HG03139 (cell line): ENCODE measurements around the gene TNFSF13B.
"Not testable (repeated sequence)": the region's sequence is repeated elsewhere in the genome, so short reads cannot be mapped to it uniquely, and the experiment has no call there.

Experiments used
- ATAC-seq: cut with Tn5 transposase; IDR thresholded peaks from one replicate; pipeline ENCODE4 v1.9.1; 2021; ENCODE audit not compliant: unreplicated experiment

The TNFSF13B gene, protein sequence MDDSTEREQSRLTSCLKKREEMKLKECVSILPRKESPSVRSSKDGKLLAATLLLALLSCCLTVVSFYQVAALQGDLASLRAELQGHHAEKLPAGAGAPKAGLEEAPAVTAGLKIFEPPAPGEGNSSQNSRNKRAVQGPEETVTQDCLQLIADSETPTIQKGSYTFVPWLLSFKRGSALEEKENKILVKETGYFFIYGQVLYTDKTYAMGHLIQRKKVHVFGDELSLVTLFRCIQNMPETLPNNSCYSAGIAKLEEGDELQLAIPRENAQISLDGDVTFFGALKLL

DNA sequence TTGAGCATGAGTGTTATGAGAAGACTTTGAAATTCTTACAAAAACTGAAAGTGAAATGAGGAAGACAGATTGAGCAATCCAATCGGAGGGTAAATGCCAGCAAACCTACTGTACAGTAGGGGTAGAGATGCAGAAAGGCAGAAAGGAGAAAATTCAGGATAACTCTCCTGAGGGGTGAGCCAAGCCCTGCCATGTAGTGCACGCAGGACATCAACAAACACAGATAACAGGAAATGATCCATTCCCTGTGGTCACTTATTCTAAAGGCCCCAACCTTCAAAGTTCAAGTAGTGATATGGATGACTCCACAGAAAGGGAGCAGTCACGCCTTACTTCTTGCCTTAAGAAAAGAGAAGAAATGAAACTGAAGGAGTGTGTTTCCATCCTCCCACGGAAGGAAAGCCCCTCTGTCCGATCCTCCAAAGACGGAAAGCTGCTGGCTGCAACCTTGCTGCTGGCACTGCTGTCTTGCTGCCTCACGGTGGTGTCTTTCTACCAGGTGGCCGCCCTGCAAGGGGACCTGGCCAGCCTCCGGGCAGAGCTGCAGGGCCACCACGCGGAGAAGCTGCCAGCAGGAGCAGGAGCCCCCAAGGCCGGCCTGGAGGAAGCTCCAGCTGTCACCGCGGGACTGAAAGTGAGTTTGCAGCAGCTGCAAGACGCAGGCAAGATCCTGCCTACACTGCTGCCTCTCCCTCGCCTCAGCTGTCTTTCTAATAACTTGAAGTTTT, at the start of gene TNFSF13B:
Gene TNFSF13B (plus strand): TSS at position 118 of the 728 bp plus-strand sequence. CDS start 178 bp downstream, at position 296.
- peak; percentile 63 for ATAC-seq

DNA sequence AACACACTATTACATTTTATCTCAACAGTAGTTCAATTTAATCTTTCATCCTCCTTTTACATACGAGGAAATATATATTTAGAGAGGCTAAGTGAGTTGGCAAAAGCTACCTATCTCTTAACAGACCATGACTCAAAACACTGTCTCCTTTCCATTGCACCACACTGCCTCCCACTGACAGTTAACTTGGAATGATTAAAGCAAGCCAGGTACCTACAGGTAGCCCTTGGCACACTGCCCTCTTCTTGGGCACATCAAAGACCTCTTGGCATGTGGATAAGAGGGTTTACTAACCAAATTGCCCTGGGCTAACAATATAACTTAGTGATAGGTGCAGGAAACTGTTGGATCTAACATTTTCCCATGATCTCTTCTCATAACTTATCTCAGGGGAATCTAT, 49.5 kb upstream of the TNFSF13B start:
- ATAC-seq: no peak

DNA sequence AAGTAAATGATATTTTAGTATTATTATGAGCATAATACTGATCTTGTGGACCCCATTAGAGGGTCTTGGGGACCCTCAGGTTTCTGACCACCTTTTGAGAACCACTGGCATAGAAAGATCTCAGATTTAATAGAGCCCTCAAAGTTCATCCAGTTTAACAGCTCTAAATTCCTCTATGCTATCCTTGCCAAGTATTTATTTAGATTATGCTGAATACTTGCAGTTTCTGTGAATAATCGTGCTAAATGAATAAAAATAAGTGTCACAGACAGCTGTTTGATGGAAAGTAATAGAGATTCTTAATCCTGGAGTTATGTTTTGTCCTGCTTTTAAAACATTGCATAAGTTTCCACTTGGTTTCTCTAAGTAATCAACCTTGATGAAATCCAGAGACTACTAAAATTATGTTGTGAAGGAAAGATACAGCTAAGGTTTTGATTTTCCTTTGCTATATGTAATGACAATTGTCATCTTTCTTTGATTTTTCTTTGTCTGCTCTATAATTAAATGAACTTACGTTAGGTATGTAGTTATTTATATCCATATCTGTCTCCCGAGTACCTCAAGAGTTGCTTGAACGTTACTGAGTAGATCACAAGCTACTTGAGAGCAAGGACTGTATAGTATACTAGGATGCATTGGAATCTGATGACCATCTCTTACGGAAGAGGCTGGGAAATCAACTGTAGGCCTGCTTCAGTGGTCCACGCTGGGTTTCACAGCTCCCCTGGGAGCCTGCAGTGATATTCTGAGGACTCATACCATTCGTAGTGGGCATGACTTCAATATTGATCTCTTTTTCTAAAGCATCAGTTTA, 45.6 kb upstream of the TNFSF13B start:
- no peak for ATAC-seq

DNA sequence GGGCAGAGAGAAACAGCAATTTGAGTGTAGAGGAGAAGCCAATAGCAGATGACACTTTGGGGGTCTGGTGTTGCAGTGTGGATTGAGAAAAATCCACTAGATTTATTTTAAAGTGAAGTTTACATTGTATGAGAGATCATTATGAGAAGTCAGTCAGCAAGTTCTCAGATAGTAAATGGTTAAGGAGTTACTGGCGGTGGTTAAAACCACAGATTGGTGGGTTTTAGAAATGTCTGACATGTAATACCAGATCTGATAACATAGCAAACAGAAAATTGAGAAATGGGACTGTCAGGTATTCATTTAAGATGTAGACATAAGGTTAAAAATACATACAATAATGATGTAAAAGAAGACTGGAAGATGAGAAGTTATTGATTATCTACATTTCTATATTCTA, 44.1 kb upstream of the TNFSF13B start:
- peak; percentile 55 for ATAC-seq

DNA sequence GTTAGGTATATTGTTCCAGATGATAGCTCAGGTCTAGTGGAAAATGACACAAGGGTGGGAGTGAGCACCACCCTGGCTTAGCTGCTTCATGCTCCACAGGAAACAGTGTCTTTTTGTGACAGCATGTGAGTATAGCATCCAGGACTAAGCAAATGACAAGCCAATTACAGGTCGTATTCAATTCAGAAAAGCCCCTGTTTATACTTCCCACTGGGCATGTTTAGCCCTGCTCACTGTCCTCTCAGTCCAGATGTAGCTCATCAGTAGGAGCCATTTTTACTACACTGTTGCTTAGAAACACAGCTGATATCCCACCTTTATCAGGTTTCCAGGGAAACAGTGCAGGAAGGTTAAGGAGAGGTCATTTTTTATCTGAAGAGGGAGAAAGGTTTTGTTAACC, 43.3 kb upstream of the TNFSF13B start:
- ATAC-seq: no peak

DNA sequence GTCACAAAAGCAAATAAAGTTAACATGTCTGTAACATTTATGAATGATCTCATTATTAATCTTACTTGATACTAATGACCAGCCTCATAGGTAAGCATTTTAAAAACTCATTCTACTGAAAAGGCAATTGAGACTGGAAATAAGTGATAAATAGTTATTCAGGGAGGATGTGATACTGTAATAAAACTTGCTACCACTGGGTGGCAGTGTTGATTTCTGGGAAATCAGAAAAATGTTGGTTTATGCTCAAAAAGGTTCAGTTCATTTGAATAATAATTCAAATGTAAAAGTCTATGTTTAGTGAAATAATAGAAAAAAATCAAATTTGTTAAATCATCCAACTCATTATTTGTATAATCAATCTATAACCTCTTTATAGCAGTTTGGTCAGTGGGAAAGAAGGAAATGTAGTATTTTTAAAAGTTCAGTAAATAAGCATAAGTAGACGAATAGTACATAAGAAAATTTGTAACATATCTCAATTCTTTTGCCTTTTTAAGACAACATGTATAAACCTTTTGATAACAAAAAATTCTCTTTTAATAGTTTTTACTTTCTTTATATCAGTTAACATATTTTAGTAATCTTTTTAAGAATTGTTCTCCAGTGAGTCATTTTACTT, 41.8 kb upstream of the TNFSF13B start:
- ATAC-seq: no peak

DNA sequence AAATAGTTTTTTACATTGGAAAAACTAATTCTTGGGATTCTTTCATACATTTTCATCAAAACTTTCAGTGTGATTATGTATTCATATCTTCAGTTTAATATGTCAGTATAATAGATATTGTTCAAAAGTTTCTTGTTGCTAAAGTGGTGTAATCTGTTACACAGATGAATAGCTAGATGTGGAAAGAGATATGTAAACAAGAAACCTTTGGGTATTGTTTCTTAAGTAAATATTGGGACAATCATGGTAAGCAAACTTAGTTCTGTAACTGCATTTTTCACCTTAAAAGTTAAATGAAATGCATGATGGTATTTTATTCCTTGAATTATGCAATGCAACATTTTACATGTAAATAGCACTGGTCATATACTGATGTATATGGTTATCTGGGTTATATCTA, 39.1 kb upstream of the TNFSF13B start:
- ATAC-seq: no peak

DNA sequence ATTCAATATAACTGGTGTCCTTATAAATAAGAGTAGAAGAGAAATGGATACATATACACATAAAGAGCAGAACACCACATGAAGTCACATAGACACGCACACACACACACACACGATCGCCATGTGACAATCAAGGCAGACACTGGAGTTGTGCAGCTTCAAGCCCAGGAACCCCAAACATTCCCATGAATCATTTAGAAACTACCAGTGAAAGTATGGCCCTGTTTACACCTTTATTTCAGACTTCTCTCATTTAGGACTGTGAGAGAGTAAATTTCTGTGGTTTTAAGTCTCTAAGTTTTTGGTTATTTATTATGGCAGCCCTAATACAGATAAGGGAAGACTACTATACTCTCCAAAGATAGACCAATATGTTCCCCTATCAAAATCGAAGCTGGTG, 20.4 kb upstream of the TNFSF13B start:
- no peak for ATAC-seq

DNA sequence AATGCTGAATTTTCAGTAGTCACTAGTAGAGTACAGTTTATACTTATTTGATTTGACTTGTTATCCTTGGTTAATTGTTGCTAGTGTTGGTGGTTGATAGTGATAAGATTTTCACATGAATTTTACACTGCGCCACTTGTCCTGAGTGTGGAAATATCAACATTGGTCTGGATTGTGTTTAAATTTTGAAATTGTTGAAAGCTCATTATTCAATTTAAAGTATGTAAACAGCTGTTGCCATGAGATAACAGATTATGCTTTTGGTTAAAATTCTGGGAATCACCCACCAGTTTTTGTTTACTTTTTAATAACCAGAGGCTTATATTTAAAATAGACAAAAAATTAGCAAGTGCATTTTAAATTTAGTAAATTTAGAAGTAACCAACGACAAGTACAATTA, 12.3 kb upstream of the TNFSF13B start:
- ATAC-seq: no peak

DNA sequence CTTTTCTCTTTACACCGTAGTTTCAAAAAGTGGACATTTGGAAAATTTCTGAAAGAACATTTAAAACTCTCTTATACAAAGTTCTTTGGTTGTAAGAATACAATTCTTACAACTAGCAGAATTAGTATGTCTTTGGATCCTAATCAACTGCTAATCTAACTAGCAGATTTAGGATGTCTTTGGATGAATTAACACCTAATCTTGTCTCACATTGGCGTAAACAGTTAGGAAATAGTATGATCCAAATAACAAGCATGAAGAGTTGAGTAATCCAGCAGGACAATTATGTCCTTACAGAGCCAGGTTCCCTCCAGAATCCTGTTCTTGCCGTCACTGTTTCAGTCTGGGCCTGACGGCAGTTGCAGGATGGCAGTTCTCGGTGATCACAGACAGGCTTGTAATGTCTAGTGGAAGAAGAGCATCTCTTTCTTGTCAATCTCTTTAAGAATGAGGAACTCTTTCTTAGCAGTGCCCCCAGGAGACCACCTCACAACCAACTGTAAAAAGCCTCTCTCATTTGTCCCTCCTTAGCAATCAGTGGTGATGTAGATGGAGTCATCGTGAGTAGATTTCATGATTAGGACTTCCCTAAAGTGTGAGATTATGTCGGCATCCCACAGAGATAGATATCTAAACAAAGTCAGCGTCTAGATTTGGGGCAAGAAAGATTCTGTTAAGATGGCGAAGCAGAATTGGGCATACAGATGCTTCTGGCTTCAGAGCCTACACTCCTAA, 5.7 kb upstream of the TNFSF13B start:
- no peak for ATAC-seq

DNA sequence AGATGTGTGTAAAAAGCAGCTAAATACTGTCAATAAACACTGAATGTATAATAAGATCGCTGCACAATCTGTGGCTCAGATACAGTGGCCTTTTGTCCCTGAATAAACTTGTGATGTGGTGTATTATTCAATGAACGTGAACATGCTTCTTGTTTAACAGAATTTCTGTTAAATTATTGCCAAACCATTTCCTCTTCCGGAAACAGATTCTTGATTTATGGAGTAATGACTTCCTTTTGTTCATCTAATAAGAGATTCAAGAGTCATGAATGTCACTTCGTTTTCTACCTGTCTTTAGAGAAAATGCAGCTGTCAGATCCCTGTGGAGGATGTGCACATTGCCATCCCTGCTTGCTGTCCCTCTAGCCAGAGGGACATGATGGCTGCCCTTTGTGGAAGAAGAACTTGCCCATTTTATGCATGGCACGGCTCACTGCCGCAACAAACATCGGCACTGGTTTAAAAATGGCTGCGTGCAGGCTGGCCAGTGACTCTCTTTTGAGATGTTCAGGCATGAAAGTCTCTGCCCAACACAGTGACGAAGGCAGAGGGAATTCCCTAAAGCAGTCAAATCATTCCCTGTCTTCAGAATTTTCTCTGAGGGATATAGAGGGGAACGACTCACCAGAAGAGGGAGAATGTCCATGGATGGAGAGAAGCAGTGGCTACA, 3.1 kb upstream of the TNFSF13B start:
- no peak for ATAC-seq

DNA sequence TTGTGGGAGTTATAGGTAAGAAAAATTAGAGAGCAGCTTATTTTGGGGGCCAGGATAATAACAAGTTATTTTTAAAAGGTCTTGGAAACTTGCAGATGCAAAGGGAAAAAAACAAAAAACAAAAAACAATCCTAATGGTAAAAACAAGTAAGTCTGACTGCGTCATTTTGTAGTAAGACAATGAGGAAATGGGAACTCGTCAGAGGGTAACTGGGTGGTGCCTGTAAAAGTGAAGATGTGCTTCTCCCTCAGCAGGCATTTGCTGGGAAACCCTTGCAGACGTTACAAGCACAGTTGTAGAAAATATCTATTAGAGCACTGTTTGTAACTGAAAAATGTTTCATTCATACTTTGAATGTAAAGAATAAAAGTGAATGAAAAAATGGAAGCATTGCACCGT, 2.2 kb upstream of the TNFSF13B start:
- no peak for ATAC-seq

DNA sequence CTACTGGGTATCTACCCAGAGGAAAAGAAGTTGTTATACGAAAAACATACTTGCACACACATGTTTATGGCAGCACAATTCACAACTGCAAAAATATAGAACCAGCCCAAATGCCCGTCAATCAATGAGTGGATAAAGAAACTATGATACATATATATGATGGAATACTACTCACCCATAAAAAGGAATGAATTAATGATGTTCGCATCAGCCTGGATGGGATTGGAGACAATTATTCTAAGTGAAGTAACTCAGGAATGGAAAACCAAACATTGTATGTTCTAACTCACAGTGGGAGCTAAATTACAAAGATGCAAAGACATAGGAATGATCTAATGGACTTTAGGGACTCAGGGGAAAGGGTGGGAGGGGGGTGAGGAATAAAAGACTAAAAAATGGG, 1.7 kb upstream of the TNFSF13B start:
- not testable (repeated sequence) for ATAC-seq

DNA sequence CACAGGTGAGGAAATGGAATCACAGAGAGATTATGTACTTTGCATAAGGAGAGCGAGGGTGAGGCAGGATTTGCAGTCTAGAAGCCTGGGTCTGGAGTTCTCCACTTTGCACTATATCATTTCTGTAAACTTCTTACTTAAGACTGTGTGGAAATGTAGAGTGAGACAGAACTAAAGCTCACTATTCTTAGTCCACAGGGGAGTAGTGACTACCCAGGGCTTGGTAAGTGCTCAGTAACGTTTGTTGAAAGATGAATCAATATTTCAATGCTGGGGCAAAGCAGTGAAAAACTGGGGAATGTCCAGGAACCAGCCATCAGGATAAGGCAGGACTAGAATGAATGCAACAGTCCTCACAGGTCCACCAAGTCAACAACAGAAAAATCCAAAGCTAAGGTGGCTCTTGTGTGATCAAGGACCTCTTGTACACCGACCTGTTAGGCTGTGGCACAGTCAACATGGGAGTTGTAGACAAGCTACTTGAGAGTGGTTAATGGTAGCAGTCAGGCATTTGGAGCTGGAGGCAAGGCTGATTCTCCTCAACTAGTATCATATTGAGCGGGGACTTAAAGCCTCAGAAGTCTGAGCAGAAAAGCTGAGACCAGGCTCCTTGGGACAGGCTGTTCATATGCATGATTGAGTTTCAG, 929 bp upstream of the TNFSF13B start:
- ATAC-seq: no peak

DNA sequence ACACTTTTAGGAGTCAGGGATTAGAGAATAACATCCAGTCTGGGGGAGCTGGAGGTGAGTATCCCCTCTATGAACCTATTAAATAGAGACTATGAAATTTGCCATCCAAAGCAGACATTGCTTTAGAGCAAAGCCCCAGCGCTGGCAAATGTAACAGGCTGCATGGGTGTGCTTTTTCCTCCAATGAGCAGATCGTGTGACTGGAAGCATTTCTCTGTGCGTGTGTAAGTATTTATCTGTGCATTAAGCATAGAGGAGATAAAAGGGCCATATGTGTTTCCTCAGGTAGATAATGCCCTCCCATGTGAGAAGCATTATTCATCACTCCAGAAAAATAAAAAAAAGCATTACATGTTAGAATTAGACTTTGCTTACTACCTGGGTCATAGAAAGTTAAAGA, 924 bp downstream of the TNFSF13B start:
- ATAC-seq: peak; percentile 6

DNA sequence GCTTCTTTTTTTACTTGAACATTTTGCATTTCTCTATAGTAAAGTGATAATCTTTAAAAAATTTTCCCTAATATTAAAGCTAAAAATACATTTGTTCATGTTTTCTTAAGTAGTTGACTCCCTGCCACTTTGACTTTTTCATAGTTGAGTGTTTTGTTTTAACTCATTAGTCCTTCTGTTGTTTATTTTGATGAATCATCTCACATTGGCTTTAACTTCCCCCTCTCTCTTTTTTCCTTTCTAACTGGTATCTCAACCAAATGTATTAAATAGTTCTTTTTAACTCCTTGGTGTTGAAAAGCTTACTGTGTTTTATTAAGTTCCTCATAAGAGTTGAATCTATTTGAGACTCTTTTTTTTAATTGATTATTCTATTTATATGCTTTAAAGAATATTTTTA, 2.8 kb downstream of the TNFSF13B start:
- no peak for ATAC-seq

DNA sequence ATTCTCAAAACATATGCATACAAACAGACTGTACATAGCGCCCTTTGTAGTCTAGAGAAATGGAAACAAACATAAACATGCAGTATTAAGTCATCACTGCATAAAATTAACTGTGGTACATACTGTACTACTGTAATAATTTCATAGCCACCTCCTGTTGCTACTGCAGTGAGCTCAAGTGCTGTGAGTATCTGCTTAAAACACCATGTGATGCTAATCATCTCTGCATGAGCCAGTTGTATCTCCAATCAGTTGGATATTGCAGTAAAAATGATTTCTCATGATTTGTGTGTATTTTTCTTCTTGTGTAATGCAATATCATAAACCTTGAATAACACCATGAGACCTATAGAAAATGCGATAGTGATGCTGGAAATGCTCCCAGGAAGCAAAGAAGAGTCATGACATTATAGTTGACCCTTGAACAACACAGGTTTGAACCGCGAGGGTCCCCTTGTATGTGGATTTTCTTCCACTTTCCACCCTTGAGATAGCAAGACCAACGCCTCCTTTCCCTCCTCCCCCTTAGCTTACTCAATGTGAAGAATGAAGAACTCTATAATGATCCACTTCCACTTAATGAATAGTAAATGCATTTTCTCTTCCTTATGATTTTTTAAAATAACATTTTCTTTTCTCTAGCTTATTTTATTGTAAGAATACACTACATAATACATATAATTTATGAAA, 4.1 kb downstream of the TNFSF13B start:
- ATAC-seq: no peak

DNA sequence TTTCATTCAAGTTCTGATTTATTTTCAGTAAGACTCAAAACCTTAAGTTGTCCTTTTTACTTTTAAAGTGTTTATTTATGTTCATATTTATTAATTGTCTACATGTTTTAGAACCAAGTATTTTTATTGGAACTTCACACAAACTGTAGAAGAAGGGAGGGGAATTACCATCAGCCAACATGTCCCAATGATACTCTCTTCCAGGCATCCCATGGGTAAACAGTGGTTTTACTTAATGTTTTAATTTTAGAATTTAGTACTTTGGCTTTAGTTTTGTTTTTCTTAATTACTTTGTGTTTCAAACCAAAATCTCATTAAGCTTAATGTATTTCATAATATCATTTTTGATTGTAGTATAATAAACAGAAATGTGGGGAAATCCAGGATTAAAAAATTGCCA, 5.2 kb downstream of the TNFSF13B start:
- no peak for ATAC-seq

DNA sequence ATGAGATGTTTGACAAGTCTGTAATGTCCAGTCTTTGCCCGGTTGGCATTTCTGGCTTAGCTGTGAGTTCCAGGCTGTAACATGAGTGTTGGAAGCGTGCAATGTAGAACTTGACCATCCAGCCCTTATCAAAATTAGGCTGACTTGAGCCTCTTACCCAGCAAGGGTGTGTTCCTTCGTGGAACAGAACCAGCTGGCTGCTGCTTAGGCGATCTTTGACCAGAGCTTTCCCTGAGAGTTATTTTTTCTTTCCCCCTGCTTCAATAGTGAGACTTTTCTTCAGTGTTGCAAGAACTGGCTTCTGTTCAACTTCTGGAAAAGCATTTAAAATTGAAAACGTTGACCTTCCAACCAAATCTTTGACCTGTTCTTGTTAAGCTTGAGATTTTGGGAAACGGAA, 6.5 kb downstream of the TNFSF13B start:
- ATAC-seq: no peak
